Measurements from ENCODE around the gene OR1E1.
"Not testable (repeated sequence)": the region's sequence is repeated elsewhere in the genome, so short reads cannot be mapped to it uniquely, and the experiment has no call there.

The OR1E1 gene, protein sequence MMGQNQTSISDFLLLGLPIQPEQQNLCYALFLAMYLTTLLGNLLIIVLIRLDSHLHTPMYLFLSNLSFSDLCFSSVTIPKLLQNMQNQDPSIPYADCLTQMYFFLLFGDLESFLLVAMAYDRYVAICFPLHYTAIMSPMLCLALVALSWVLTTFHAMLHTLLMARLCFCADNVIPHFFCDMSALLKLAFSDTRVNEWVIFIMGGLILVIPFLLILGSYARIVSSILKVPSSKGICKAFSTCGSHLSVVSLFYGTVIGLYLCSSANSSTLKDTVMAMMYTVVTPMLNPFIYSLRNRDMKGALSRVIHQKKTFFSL

DNA sequence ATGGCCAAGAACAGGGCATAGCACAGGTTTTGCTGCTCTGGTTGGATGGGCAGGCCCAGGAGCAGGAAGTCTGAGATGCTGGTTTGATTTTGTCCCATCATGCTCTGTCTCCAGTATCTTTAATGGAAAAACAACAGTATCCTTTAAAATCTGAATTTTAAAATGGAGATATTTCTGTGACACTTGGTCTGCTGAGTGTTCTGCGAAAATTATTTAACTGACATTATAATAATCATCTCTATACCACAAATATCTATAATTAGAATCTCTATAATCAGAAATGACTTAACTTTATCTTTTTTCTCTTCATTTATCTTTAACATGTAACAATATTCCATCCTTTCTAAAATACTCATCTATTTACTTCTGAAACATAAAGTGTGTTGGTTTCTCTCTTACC lies at the start of gene OR1E1:
OR1E1 (minus strand) TSS at position 101 of the 400 bp plus-strand sequence; CDS start at position 101, 0 bp downstream.
- DNase-seq (ENCODE audit: low read depth): no peak

DNA sequence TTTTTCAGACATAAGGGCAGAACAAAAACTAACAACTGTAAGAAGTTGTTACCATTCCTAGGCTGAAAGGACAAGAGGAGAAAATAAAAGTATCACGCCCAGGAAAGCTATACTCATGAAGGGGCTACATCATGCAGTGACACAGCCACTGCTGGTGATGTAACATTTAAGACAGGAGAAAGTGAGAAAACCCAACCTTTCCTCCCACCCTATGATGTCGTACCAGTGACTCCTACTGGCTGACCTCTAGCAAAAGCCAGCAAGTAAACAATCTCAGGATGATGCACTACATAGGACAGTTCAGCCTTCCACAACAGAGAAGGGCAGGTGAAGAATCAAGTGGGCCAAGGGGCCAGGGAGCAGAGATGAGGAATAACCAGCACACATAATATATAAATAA lies 49.4 kb upstream of the OR1E1 start:
- DNase-seq (ENCODE audit: low read depth): no peak

DNA sequence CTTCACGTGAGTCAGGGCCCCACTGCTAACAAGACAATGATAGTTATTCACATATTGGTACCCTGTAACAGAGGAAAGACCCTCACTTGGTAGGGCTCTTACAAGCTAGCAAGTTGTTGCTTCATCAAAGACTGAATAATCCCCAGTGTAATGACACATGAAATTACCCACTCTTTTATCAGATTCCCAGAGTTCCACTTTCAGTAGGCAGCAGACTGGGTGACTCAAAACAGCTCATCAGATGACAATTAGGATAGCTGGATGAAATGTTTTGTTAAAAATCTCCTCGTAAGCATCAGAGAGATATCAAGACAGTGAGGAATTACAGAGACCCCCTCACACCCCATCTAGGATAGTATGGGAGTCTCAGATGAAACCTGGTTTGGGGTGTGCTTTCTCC lies 42.2 kb upstream of the OR1E1 start:
- no peak for DNase-seq (ENCODE audit: low read depth)

DNA sequence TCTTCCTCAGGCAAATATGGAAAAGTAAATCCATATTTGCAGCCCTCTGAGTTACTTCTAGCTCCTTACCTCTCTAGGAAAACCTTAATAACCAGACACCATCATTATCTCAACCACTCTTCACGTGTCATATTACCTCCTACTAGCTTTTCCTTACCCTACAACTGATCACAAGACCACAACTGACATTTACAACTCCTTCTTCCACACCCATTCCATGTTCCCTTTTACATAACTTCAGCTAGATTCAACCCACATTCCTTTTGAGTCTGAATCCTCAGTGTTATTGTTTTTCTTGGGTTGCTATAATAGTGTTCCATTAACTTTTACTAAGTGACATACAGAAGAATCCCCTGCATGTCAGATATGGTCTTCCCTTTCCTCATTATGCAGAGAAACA lies 40.2 kb upstream of the OR1E1 start:
- no peak for DNase-seq (ENCODE audit: low read depth)

DNA sequence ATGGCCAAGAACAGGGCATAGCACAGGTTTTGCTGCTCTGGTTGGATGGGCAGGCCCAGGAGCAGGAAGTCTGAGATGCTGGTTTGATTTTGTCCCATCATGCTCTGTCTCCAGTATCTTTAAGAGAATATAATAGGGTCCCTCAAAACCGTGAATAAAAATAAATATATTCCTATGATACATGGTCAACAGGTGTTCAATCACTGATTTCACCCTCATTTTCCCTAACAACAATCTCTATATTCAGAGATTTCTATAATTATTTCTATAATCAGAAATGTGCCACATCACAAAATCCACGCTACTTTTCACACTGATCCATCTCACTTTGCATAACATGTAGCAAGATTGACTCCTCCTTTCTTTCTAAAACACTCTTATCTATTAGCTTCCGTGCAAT lies 35.5 kb upstream of the OR1E1 start, which contains the start of gene OR1E2:
OR1E2 (minus strand) TSS at position 101 of the 400 bp plus-strand sequence; CDS start at position 101, 0 bp downstream.
- no peak for DNase-seq (ENCODE audit: low read depth)

DNA sequence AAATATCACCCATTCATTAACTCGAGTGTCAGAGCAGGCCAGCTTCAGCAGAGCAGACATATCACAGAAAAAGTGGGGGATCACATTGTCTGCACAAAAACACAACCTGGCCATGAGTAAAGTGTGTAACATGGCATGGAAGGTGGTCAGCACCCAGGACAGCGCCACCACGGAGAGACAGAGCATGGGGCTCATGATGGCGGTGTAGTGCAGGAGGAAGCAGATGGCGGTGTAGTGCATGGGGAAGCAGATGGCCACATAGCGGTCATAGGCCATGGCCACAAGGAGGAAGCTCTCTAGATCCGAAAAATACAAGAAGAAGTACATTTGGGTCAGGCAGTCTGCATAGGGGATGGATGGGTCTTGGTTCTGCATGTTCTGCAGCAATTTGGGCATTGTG lies 35.0 kb upstream of the OR1E1 start:
- DNase-seq (ENCODE audit: low read depth): not testable (repeated sequence)

DNA sequence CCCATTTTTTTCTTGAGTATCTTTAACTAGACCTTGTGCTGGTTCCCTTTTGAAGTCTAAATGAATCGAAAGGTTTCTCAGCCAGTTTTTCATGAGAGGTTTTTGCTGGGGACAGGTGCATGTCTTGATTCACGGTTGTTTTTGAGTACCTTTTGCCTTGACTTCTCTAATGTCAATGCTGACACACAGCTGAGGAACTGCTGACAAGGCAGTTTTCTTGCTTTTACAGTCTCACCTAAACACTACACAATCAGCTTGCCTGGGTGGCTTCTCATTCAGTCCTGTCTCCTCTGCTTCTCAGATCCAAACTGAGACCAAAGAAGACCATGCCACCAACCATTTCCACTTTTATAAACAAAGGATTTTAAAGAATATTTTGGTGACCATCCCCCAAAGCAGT lies 20.0 kb upstream of the OR1E1 start:
- no peak for DNase-seq (ENCODE audit: low read depth)

DNA sequence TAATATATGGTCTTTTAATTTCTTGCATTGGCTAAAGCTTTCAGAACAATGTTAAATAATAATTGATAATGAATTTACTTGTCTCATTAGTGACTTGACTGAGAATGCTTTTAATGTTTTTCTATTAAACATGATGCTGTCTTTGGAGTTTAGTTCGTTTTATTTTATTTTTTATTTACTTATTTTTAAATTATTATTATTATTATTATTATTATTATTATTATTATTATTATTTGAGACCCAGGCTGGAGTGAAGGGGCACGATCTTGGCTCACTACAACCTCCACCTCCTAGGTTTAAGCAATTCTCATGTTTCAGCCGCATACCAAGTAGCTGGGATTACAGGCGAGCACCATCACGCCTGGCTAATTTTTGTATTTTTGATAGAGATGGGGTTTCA lies 17.4 kb upstream of the OR1E1 start:
- no peak for DNase-seq (ENCODE audit: low read depth)

DNA sequence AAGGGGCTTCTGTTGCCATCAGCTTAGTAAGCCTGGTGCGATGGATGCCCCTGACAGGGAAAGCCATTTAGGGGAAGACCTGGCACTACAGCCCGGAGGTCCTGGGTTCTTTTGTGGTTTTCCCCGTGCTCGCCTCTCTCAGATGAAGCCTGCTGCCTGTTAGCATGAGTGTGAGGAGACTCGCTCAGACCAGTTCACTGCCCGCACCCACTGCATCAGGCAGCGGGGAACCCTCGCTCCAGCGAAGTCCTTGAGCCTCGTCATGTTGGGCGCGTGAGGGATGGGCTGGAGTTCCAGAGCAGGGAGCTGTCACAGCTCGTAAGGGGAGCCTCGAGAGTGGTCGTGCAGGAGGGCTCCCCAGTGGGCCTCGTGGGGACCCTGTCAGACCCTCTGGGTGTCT lies 14.0 kb upstream of the OR1E1 start:
- DNase-seq (ENCODE audit: low read depth): not testable (repeated sequence)

DNA sequence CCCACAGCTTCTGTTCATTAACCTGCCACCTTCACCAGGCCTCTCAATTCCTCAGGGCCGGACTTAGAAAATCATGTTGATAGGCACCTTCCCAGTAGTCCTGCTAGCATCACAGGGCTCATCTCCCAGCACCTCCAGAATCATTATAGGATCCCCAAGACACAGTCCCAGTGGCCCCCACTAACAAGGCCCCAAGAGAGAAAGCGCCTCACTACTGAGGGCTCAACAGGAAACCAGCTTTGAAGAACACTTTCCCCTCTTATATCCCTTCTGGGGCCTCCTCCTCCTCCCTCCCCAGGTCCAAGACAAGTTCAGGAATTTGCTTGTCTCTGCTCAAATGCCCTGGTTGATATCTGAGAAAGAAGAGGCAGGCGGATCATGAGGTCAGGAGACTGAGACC lies 12.9 kb upstream of the OR1E1 start, which contains the start of gene OR3A3:
OR3A3 (plus strand) TSS at position 301 of the 400 bp plus-strand sequence.
- no peak for DNase-seq (ENCODE audit: low read depth)

DNA sequence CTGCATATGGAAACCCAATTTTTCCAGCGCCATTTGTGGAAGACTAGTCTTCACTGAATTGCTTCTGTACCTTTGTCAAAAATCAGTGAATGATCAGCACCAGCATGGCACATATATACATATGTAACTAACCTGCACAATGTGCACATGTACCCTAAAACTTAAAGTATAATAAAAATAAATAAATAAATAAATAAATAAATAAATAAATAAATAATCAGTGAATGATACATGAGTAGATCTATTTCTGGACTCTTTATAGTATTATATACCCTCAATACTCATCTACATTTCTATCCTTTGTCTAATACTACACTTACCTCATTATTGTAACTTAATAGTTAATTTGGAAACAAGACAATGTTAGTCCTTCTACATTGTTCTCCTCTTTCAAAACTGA lies 5.6 kb upstream of the OR1E1 start:
- not testable (repeated sequence) for DNase-seq (ENCODE audit: low read depth)

DNA sequence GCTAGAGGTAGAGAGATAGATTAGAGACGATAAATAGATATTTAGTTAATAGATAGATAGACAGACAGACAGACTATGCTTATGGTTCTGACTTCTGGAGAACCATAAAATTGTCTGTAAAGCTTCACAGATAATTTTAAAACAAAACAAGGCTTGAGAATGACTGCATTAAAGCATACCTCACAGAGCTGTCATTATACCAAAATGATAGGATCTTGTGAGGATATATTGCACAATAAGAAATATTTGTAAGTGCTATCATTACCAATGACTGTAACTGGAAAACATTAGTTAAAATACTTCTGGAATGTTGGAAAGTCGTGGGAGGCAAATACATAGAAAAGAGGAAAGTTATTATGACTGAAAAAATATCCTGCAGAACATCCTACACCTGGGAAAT lies 3.6 kb upstream of the OR1E1 start:
- DNase-seq (ENCODE audit: low read depth): no peak

DNA sequence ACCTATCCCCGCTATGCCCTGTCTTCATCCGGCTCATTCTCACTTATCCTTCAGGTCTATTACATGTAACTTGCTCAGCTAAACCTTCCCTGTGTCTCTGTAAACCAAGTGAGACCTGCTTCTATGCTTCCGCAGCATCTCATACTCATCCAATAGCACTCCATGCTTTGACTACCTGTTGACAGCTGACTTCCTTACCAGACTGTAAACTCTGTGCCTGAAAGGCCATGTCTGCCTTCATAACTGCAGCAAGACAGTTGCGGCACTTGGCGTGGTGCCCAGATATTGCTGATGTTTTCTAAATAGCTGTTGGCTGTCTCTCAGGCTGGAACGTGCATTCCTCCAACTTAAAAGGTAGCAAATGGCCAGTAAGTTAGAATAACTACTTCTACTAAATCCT lies 1.8 kb upstream of the OR1E1 start:
- DNase-seq (ENCODE audit: low read depth): no peak

DNA sequence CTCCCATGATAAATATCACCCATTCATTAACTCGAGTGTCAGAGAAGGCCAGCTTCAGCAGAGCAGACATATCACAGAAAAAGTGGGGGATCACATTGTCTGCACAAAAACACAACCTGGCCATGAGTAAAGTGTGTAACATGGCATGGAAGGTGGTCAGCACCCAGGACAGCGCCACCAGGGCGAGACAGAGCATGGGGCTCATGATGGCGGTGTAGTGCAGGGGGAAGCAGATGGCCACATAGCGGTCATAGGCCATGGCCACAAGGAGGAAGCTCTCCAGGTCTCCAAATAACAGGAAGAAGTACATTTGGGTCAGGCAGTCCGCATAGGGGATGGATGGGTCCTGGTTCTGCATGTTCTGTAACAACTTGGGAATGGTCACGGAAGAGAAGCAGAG lies 409 bp downstream of the OR1E1 start:
- not testable (repeated sequence) for DNase-seq (ENCODE audit: low read depth)

DNA sequence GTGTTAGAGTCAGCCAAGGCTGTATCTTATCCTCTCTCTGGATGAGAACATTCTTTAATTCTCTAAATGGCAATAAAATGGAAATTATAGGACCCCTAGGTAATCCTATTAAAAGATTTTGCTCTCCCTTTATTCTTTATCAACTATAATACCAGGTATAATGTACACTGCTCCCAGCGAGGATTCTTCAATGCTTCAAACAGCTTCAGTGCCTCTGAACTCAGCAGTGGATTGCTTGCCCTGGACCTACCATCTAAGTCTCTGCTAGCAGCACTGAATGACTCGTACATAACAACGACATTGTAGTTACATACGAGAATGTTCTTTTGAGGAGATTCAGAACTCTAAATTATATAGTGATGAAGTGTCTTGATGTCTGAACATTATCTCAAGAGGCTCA lies 8.4 kb downstream of the OR1E1 start:
- DNase-seq (ENCODE audit: low read depth): no peak

DNA sequence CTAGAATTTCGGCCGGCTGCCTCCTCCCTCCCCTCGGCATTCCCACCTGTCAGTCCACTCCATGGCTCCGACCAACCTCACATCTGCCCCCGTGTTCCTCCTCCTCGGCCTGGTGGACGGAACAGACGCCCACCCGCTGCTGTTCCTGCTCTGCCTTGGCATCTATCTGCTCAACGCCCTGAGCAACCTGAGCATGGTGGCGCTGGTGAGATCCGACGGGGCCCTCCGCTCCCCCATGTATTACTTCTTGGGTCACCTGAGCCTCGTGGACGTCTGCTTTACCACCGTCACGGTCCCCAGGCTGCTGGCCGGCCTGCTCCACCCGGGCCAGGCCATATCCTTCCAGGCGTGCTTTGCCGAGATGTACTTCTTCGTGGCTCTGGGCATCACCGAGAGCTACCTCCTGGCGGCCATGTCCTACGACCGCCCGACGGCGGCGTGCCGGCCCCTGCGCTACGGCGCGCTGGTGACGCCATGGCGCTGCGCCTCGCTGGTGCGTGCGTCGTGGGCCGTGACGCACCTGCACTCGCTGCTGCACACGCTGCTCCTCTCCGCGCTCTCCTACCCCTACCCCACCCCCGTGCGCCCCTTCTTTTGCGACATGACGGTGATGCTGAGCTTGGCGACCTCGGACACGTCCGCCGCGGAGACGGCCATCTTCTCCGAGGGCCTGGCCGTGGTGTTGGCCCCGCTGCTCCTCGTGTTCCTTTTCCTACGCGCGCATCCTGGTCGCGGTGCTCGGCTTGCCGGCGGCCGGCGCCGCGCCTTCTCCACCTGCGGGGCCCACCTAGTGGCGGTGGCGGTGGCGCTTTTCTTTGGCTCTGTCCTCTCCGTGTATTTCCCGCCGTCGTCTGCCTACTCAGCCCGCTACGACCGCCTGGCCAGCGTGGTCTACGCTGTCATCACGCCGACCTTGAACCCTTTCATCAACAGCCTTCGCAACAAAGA lies 12.1 kb downstream of the OR1E1 start, which contains the start of gene OR3A2:
OR3A2 (minus strand) TSS at position 440 of the 948 bp plus-strand sequence.
- DNase-seq (ENCODE audit: low read depth): no peak

DNA sequence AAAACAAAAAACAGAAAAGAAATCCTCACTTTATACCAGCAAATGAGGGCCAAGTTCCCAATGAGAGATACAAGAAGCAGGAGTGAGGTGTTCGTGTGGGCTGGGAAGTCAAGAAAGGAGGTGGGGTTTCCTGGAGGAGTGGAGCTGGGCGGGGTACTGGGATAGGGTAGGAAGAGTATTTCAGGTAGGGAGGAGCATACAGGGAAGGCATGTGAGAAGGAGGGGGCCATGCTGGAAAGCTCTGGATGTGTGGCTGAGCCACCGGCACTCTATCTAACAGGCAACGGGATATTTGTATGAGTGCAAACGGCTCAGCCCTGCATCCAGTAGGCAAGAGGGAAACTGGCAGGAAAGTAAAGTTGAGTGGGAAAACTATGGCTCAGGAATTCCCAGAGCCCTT lies 16.3 kb downstream of the OR1E1 start:
- no peak for DNase-seq (ENCODE audit: low read depth)

DNA sequence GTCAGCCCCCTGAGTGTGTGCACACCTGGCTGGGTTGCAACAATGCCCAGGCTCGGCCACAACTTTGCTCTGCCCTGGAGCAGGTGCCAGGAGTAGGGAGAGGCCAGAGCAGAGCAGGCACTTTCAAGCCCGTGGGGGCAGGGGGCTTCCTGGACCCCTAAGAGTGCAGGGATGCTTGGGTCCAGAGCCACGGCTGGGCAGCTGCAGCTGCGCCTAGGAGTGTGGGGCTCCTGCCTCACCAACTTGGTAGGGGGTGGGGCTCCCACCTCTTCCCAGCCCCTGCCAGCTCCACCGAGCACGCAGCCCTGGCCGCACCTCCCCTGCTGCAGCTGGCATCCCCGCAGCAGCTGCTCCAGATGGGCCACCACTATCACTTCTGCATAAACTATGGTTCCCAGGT lies 19.9 kb downstream of the OR1E1 start:
- no peak for DNase-seq (ENCODE audit: low read depth)

DNA sequence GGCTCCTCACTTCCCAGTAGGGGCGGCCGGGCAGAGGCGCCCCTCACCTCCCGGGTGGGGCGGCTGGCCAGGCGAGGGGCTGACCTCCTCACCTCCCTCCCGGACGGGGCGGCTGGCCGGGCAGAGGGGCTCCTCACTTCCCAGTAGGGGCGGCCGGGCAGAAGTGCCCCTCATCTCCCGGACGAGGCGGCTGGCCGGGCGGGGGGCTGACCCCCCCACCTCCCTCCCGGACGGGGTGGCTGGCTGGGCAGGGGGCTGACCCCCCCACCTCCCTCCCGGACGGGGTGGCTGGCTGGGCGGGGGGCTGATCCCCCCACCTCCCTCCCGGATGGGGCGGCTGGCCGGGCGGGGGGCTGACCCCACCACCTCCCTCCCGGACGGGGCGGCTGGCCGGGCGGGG lies 27.0 kb downstream of the OR1E1 start:
- not testable (repeated sequence) for DNase-seq (ENCODE audit: low read depth)

Measured in stimulated activated CD8-positive, alpha-beta memory T cell treated with anti-CD3 and anti-CD28 coated beads, Interleukin-12 subunit alpha, Interleukin-12 subunit beta, amount 100 ng/mL, for 1 hour (primary cell).